SK-N-SH (cell line): ENCODE measurements around the gene IGF1R. TPM values are rescaled to one million over a fixed set of nuclear protein-coding genes. Genes with fewer than 3 reads are reported as not detected.
A peak's percentile ranks its signal among the peaks of the same experiment; 100 is the strongest.

Source experiments
- CTCF ChIA-PET: fragments of 300-600, 350-600 bp; formaldehyde crosslinking; extraction: SDS; loops from one replicate; lab custom pipeline; 2021; lab: Yijun Ruan, JAX
- POLR2A ChIA-PET: fragments of 350-600 bp; sonication (Branson Sonifier 250); formaldehyde crosslinking; extraction: SDS; loops from one replicate; lab custom pipeline; 2020; ENCODE audit warnings: antibody characterized with exemption, inconsistent platforms; lab: Yijun Ruan, JAX
- DNase-seq: peaks from one replicate; pipeline ENCODE4 v3.0.0; 2012
- H2AFZ ChIP-seq: fragments of 200-600 bp; sonication (generic); 2 replicates; pipeline ENCODE4 v1.8.1; 2016; ENCODE audit warnings: antibody characterized with exemption, mild to moderate bottlenecking, low read depth
- H3F3A ChIP-seq: fragments of 200-600 bp; sonication (generic); replicated peaks from 2 replicates; pipeline ENCODE3; 2016; ENCODE audit warnings: antibody characterized with exemption, mild to moderate bottlenecking; ENCODE audit not compliant: insufficient read depth
- H3K27ac ChIP-seq, 2 experiments: fragments of 200-500 bp in 1 of 2; fragments of 200-600 bp in 1 of 2; sonication (Bioruptor generic) in 1 of 2; sonication (generic), shearing (Covaris generic) in 1 of 2; 2 replicates each; pipeline versions ENCODE4 v1.5.1 to v1.6.1; 2014 to 2016; ENCODE audit warnings: low read depth in 2 of 2, inconsistent platforms in 1 of 2, low read length in 1 of 2, mild to moderate bottlenecking in 1 of 2, mixed read lengths in 1 of 2
- H3K27me3 ChIP-seq: fragments of 200-600 bp; sonication (generic), shearing (Covaris generic); 2 replicates; pipeline ENCODE4 v1.6.1; 2016; ENCODE audit warnings: mixed run types; ENCODE audit not compliant: insufficient read depth
- H3K36me3 ChIP-seq, 2 experiments: fragments of 200-500 bp in 1 of 2; fragments of 200-600 bp in 1 of 2; sonication (Bioruptor generic) in 1 of 2; sonication (generic) in 1 of 2; replicated peaks in 1 of 2; 2 replicates each; pipeline versions ENCODE3 to v1.5.1; 2014 to 2016; ENCODE audit warnings: low read length in 1 of 2, mild to moderate bottlenecking in 1 of 2; ENCODE audit not compliant: insufficient read depth in 2 of 2, control insufficient read depth in 1 of 2
- H3K4me1 ChIP-seq, 2 experiments: fragments of 200-500 bp in 1 of 2; fragments of 200-600 bp in 1 of 2; sonication (Bioruptor generic) in 1 of 2; sonication (generic), shearing (Covaris generic) in 1 of 2; 2 replicates each; pipeline versions ENCODE4 v1.5.1 to v1.6.1; 2014 to 2016; ENCODE audit warnings: low read depth in 1 of 2, low read length in 1 of 2, mixed run types in 1 of 2; ENCODE audit not compliant: insufficient read depth in 2 of 2, control insufficient read depth in 1 of 2
- H3K4me2 ChIP-seq: fragments of 200-600 bp; sonication (generic), shearing (Covaris generic); 2 replicates; pipeline ENCODE4 v1.6.1; 2017; ENCODE audit warnings: mixed run types
- H3K4me3 ChIP-seq, 2 experiments: fragments of 200-500 bp in 1 of 2; fragments of 200-600 bp in 1 of 2; sonication (Bioruptor generic) in 1 of 2; sonication (generic), shearing (Covaris generic) in 1 of 2; 2 replicates each; pipeline versions ENCODE4 v1.5.1 to v1.8.1; 2014 to 2016; ENCODE audit warnings: low read depth in 2 of 2, inconsistent platforms in 1 of 2, low read length in 1 of 2, mild to moderate bottlenecking in 1 of 2, mixed read lengths in 1 of 2, moderate library complexity in 1 of 2
- H3K79me2 ChIP-seq: fragments of 200-600 bp; sonication (generic); 2 replicates; pipeline ENCODE4 v1.8.1; 2017; ENCODE audit warnings: mild to moderate bottlenecking; ENCODE audit not compliant: insufficient read depth
- H3K9ac ChIP-seq: fragments of 200-600 bp; sonication (generic); 2 replicates; pipeline ENCODE4 v1.6.1; 2017; ENCODE audit warnings: mixed run types
- H3K9me2 ChIP-seq: fragments of 200-600 bp; sonication (generic); 2 replicates; pipeline ENCODE4 v1.6.1; 2017; ENCODE audit warnings: mixed run types
- H3K9me3 ChIP-seq: fragments of 200-600 bp; sonication (generic); 2 replicates; pipeline ENCODE4 v1.6.1; 2017; ENCODE audit warnings: mixed run types, mild to moderate bottlenecking, moderate library complexity
- H4K20me1 ChIP-seq: fragments of 200-600 bp; sonication (generic); 2 replicates; pipeline ENCODE4 v1.6.1; 2017; ENCODE audit warnings: mild to moderate bottlenecking, mixed run types; ENCODE audit not compliant: insufficient read depth
- CTCF ChIP-seq: fragments of 200-600 bp; sonication (generic); IDR thresholded peaks from 2 replicates; pipeline ENCODE4 v1.6.1; 2017; ENCODE audit warnings: antibody characterized with exemption, mild to moderate bottlenecking, moderate library complexity
- ELF1 ChIP-seq: IDR thresholded peaks from 2 replicates; pipeline ENCODE4 v1.4.0; 2012
- EZH2phosphoT487 ChIP-seq: fragments of 200-600 bp; sonication (generic); IDR thresholded peaks from 2 replicates; pipeline ENCODE4 v1.6.1; 2017; ENCODE audit warnings: low read depth, mixed run types, mild to moderate bottlenecking, antibody characterized with exemption, moderate library complexity, borderline replicate concordance
- NFIC ChIP-seq: IDR thresholded peaks from 2 replicates; pipeline ENCODE4 v1.4.0; 2012; ENCODE audit warnings: borderline replicate concordance
- NRF1 ChIP-seq: IDR thresholded peaks from 2 replicates; pipeline ENCODE4 v1.6.1; 2012; ENCODE audit warnings: low read depth, mild to moderate bottlenecking, low read length
- RAD21 ChIP-seq: IDR thresholded peaks from 2 replicates; pipeline ENCODE4 v1.6.1; 2012; ENCODE audit warnings: mild to moderate bottlenecking, low read length
- RXRA ChIP-seq: IDR thresholded peaks from 2 replicates; pipeline ENCODE4 v1.4.0; 2012; ENCODE audit warnings: low read depth, mild to moderate bottlenecking, borderline replicate concordance
- SMC3 ChIP-seq: IDR thresholded peaks from 2 replicates; pipeline ENCODE4 v1.6.1; 2012; ENCODE audit warnings: low read depth, low read length, improper control_type of control experiment
- TCF12 ChIP-seq: IDR thresholded peaks from 2 replicates; pipeline ENCODE4 v1.4.0; 2012
- USF1 ChIP-seq: IDR thresholded peaks from 2 replicates; pipeline ENCODE4 v1.4.0; 2012; ENCODE audit warnings: low read depth, borderline replicate concordance
- YY1 ChIP-seq: IDR thresholded peaks from 2 replicates; pipeline ENCODE4 v1.4.0; 2012; ENCODE audit warnings: low read depth, mild to moderate bottlenecking
- ZBTB33 ChIP-seq: IDR thresholded peaks from 2 replicates; pipeline ENCODE4 v1.4.0; 2012; ENCODE audit warnings: low read depth, borderline replicate concordance
- WGBS: methylation state at CpG from one replicate; pipeline ENCODE4 v1.1.6; 2017; ENCODE audit warnings: low lambda C conversion rate; 5-methylcytosine and 5-hydroxymethylcytosine counted together
- polyA plus RNA-seq, 3 experiments: library from polyadenylated mRNA; depleted of rRNA; stranded (reverse); fragments of >200 nt; gene quantifications; 2 replicates each; pipeline ENCODE4 v1.2.3, GENCODE V29; 2012

Gene IGF1R
- polyA plus RNA-seq, 1 of the 3 experiments (the other 2 are of a cell fraction), result 9.5 TPM

- Histone ChIP-seq H3K36me3 (no peaks in the 10 kb centered on the region), H3K27me3 (peaks cover 6% of the 10 kb centered on the region; the same call in 1 of the 2 replicates), H3K27ac (no peak overlapping the region), H3K4me3 (no peak overlapping the region), H3K79me2 (no peaks in the 10 kb centered on the region), H3F3A (no peaks in the 10 kb centered on the region), H3K9me2 (no peaks in the 10 kb centered on the region), H3K9me3 (no peaks in the 10 kb centered on the region), H4K20me1 (no peaks in the 10 kb centered on the region), H2AFZ (no peak overlapping the region), H3K4me1 (no peaks in the 10 kb centered on the region), H3K9ac (no peak overlapping the region), H3K4me2 (0 out of 2 replicates have a peak overlapping the region, but pooled peaks have one; percentile 24)
- ChIA-PET CTCF (no interaction called here), POLR2A (no interaction called here)
- DNase-seq, result no peak
- WGBS, result 49% methylated on average over 6 of the region's 6 CpGs
- TF ChIP-seq YY1, result no peak
- no peak for TF ChIP-seq NFIC
- TF ChIP-seq CTCF, result no peak
Observed at GRCh38 chr15:98612490-98613110, 35.7 kb upstream of the IGF1R start.

GRCh38 chr15:98614681-98615080, 33.7 kb upstream of the IGF1R start:
- H3K27ac ChIP-seq, result no peak overlapping the region
- CTCF ChIA-PET, result interaction anchor here (1.0 to 1.6 kb wide), 2 partner anchors 46 to 95 kb away, joined by 3 to 4 read pairs; no protein-coding TSS in a partner anchor
- no peak overlapping the region for H3K4me2 ChIP-seq
- H3K27me3 ChIP-seq, result peaks cover 10% of the 10 kb centered on the region; the same call in 1 of the 2 replicates
- H4K20me1 ChIP-seq, result no peaks in the 10 kb centered on the region
- no peak for DNase-seq
- H3K9me2 ChIP-seq, result no peaks in the 10 kb centered on the region
- H3K36me3 ChIP-seq, result no peaks in the 10 kb centered on the region
- H3F3A ChIP-seq, result no peaks in the 10 kb centered on the region
- POLR2A ChIA-PET, result no interaction called here
- TF ChIP-seq EZH2phosphoT487 (no peak), TCF12 (no peak), NFIC (no peak), RAD21 (no peak), ELF1 (no peak), USF1 (no peak), RXRA (no peak), ZBTB33 (no peak), SMC3 (no peak), NRF1 (no peak)
- TF ChIP-seq, all 33 proteins: peak for 0
- no peaks in the 10 kb centered on the region for H3K79me2 ChIP-seq
- no peak overlapping the region for H3K4me3 ChIP-seq
- H3K9me3 ChIP-seq, result no peaks in the 10 kb centered on the region
- 78% methylated on average over 6 of the region's 6 CpGs for WGBS
- H2AFZ ChIP-seq, result no peak overlapping the region
- no peaks in the 10 kb centered on the region for H3K4me1 ChIP-seq
- no peak overlapping the region for H3K9ac ChIP-seq
